H1 (cell line): ENCODE measurements around the gene GALNT1. TPM values are rescaled to one million over a fixed set of nuclear protein-coding genes. Genes with fewer than 3 reads are reported as not detected.
A peak's percentile ranks its signal among the peaks of the same experiment; 100 is the strongest.

ENCODE experiments used
- CREB1 ChIP-seq: IDR thresholded peaks from 2 replicates; pipeline ENCODE4 v1.6.1; 2012; ENCODE audit warnings: inconsistent platforms
- EZH2 ChIP-seq: fragments of 200-600 bp; sonication (generic); IDR thresholded peaks from 2 replicates; pipeline ENCODE4 v1.7.1; 2012; ENCODE audit warnings: low read depth, mild to moderate bottlenecking, moderate library complexity, low read length, inconsistent platforms; ENCODE audit not compliant: severe bottlenecking
- FOSL1 ChIP-seq: IDR thresholded peaks from 2 replicates; pipeline ENCODE4 v1.6.1; 2011; ENCODE audit warnings: mild to moderate bottlenecking, low read depth, low read length, moderate library complexity; ENCODE audit not compliant: insufficient read depth
- NANOG ChIP-seq: IDR thresholded peaks from 2 replicates; pipeline ENCODE4 v1.6.1; 2011; ENCODE audit warnings: low read length, low read depth, mild to moderate bottlenecking, inconsistent platforms; ENCODE audit not compliant: insufficient read depth, poor library complexity, severe bottlenecking
- NRF1 ChIP-seq: IDR thresholded peaks from 2 replicates; pipeline ENCODE4 v1.6.1; 2011; ENCODE audit warnings: mild to moderate bottlenecking, low read depth, low read length, improper control_type of control experiment
- POLR2A ChIP-seq, 2 experiments: IDR thresholded peaks; 1 replicate in 1 of 2; 2 replicates in 1 of 2; pipeline ENCODE4 v1.6.1; 2011; ENCODE audit warnings: low read depth in 2 of 2, low read length in 2 of 2, mild to moderate bottlenecking in 2 of 2; ENCODE audit errors: control extremely low read depth in 1 of 2
- RAD21 ChIP-seq, 2 experiments: IDR thresholded peaks in 1 of 2; conservative IDR thresholded peaks in 1 of 2; 2 replicates each; pipeline ENCODE4 v1.6.1; 2011; ENCODE audit warnings: low read depth in 2 of 2, low read length in 2 of 2, improper control_type of control experiment in 1 of 2, inconsistent platforms in 1 of 2, mild to moderate bottlenecking in 1 of 2, moderate library complexity in 1 of 2
- SP4 ChIP-seq: IDR thresholded peaks from 2 replicates; pipeline ENCODE4 v1.6.1; 2012; ENCODE audit warnings: low read length, inconsistent platforms
- ZNF274 ChIP-seq: IDR thresholded peaks from 2 replicates; pipeline ENCODE4 v1.7.0; 2012; ENCODE audit warnings: low read length, borderline replicate concordance; ENCODE audit errors: extremely low read depth
- polyA plus RNA-seq, 7 experiments: library from polyadenylated mRNA; depleted of rRNA in 3 of 7; stranded (reverse) in 5 of 7; unstranded in 2 of 7; fragments of >200 nt in 5 of 7; fragments of 200-250 nt in 2 of 7; gene quantifications; 1 replicate in 5 of 7; 2 replicates in 1 of 7; 4 replicates in 1 of 7; pipeline versions ENCODE4 v1.2.1 to v1.2.3, GENCODE V29; 2011 to 2013; ENCODE audit warnings: missing spikeins in 2 of 7, mixed read lengths in 2 of 7
- total RNA-seq: library from RNA; stranded (reverse); fragmentation: NEBNext Ultra II Directional; extraction: Animal tissue kit (Norgen Biotek cat#: 25700); gene quantifications from 2 replicates; pipeline ENCODE4 v1.2.1, GENCODE V29; 2021
- TF ChIP-seq, protein P1 (sequence below), 3 experiments: IDR thresholded peaks; 1 replicate in 2 of 3; 2 replicates in 1 of 3; pipeline versions ENCODE4 v1.5.1 to v1.6.1; 2011; ENCODE audit warnings: low read length in 3 of 3, mild to moderate bottlenecking in 3 of 3, inconsistent platforms in 2 of 3, low read depth in 1 of 3, moderate library complexity in 1 of 3; ENCODE audit not compliant: insufficient read depth in 1 of 3; ENCODE audit errors: control extremely low read depth in 1 of 3
- TF ChIP-seq, protein P2 (sequence below): IDR thresholded peaks from 2 replicates; pipeline ENCODE4 v1.6.1; 2011; ENCODE audit warnings: low read depth, mild to moderate bottlenecking, low read length; ENCODE audit not compliant: insufficient read depth
- TF ChIP-seq, protein P3 (sequence below): IDR thresholded peaks from 2 replicates; pipeline ENCODE4 v1.6.1; 2011; ENCODE audit warnings: low read length, improper control_type of control experiment
- TF ChIP-seq, protein P4 (sequence below): IDR thresholded peaks from 2 replicates; pipeline ENCODE4 v1.6.1; 2012; ENCODE audit warnings: inconsistent platforms

GALNT1 gene
- total and polyA plus RNA-seq, 2 of the 8 experiments (the other 6 are each of a cell fraction or from before 2014, with no cell fraction given) = 22.4 to 101 TPM

DNA sequence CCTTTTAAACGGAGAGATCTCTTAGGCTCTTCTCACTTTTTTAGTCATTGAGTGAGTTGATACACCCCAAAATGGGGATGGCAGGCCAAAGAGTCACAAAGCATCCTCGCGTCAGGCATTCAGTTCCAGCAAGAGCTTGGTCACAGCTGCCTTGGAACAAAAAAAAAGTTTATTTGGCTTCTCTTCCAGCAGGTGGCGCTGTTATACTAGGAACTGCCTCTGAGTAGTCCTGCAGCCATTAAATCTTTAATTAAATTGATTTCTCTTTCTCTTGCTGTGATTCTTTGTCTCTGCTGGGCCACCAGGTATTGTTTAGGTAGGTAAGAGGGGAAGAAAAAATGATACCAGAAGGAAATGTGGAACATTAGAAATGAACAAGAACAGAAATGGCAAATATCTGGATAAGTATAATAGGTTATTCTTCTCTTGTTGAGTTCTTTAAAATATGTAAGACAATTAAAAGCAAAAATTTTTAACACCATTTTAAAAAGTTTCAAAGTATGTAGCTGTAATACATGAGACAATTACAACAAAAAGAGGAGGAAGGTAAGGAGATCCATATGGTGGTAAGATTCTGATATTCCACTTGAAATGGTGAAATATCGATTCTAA, 175.1 kb downstream of the GALNT1 start (continued):
- TF ChIP-seq ZNF274 (no peak), NANOG (no peak), CREB1 (no peak), RAD21 (IDR thresholded peaks at IDR 0.05 in 1 of 2, conservative IDR thresholded peaks at IDR 0.05 in 1 of 2; ENCODE audit: low read depth in 2 of 2, low read length in 2 of 2) (peak; percentile 99 to 100), NRF1 (no peak), POLR2A (IDR thresholded peaks at IDR 0.05; ENCODE audit: control extremely low read depth in 1 of 2, low read depth in 2 of 2, low read length in 2 of 2) (no peak), FOSL1 (no peak), SP4 (no peak), EZH2 (no peak)
- TF ChIP-seq, protein P1, sequence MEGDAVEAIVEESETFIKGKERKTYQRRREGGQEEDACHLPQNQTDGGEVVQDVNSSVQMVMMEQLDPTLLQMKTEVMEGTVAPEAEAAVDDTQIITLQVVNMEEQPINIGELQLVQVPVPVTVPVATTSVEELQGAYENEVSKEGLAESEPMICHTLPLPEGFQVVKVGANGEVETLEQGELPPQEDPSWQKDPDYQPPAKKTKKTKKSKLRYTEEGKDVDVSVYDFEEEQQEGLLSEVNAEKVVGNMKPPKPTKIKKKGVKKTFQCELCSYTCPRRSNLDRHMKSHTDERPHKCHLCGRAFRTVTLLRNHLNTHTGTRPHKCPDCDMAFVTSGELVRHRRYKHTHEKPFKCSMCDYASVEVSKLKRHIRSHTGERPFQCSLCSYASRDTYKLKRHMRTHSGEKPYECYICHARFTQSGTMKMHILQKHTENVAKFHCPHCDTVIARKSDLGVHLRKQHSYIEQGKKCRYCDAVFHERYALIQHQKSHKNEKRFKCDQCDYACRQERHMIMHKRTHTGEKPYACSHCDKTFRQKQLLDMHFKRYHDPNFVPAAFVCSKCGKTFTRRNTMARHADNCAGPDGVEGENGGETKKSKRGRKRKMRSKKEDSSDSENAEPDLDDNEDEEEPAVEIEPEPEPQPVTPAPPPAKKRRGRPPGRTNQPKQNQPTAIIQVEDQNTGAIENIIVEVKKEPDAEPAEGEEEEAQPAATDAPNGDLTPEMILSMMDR (IDR thresholded peaks at IDR 0.05; ENCODE audit: control extremely low read depth in 1 of 3, insufficient read depth in 1 of 3, low read depth in 1 of 3, low read length in 3 of 3) = peak in 2 of 3 experiments; percentile 73 to 81; a peak in 3 of 4 replicates
- TF ChIP-seq, protein P2, sequence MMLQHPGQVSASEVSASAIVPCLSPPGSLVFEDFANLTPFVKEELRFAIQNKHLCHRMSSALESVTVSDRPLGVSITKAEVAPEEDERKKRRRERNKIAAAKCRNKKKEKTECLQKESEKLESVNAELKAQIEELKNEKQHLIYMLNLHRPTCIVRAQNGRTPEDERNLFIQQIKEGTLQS = no peak
- TF ChIP-seq, protein P3, sequence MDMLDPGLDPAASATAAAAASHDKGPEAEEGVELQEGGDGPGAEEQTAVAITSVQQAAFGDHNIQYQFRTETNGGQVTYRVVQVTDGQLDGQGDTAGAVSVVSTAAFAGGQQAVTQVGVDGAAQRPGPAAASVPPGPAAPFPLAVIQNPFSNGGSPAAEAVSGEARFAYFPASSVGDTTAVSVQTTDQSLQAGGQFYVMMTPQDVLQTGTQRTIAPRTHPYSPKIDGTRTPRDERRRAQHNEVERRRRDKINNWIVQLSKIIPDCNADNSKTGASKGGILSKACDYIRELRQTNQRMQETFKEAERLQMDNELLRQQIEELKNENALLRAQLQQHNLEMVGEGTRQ = no peak
- TF ChIP-seq, protein P4, sequence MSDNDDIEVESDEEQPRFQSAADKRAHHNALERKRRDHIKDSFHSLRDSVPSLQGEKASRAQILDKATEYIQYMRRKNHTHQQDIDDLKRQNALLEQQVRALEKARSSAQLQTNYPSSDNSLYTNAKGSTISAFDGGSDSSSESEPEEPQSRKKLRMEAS = no peak
- TF ChIP-seq, all 59 proteins: peak for 3
